Testis (tissue), 2 donors: ENCODE measurements around the gene THADA.

Source experiments
- CTCF ChIP-seq, 3 experiments: fragments of 450-650 bp in 2 of 3; fragments of 200-600 bp in 1 of 3; sonication (generic) in 1 of 3; IDR thresholded peaks; one replicate each; pipeline ENCODE4 v1.5.1; 2016 to 2019; ENCODE audit warnings: antibody characterized with exemption in 3 of 3, mild to moderate bottlenecking in 2 of 3, moderate library complexity in 1 of 3
- POLR2A ChIP-seq: fragments of 450-650 bp; IDR thresholded peaks from one replicate; pipeline ENCODE4 v1.6.1; 2017; ENCODE audit warnings: antibody characterized with exemption, mild to moderate bottlenecking, moderate library complexity

- TF ChIP-seq CTCF (IDR thresholded peaks at IDR 0.05) (no peak), POLR2A (no peak)
Measured at GRCh38 chr2:43333656-43334144, 262.1 kb downstream of the THADA start.
